HFFc6 (cell line): Measurements from ENCODE around the gene IMMP2L. TPM values are rescaled to one million over a fixed set of nuclear protein-coding genes. Genes with fewer than 3 reads are reported as not detected.

Experiments used
- DNase-seq: peaks from one replicate; pipeline ENCODE4 v3.0.0-alpha.2; 2018
- H3K27ac Mint-ChIP-seq: 2 replicates; pipeline ENCODE4 v1.8.0; 2020; ENCODE audit warnings: mild to moderate bottlenecking, mixed read lengths
- H3K27me3 Mint-ChIP-seq: 2 replicates; pipeline ENCODE4 v1.8.0; 2021; ENCODE audit warnings: mild to moderate bottlenecking, moderate library complexity, mixed read lengths; ENCODE audit not compliant: insufficient read depth
- H3K36me3 Mint-ChIP-seq: 2 replicates; pipeline ENCODE4 v1.8.0; 2021; ENCODE audit warnings: low read depth, mixed read lengths
- H3K4me1 Mint-ChIP-seq: 2 replicates; pipeline ENCODE4 v1.8.0; 2020; ENCODE audit warnings: low read depth, mixed read lengths
- H3K4me3 Mint-ChIP-seq: 2 replicates; pipeline ENCODE4 v1.8.0; 2020; ENCODE audit warnings: mild to moderate bottlenecking, moderate library complexity, mixed read lengths
- H3K9me3 Mint-ChIP-seq: 2 replicates; pipeline ENCODE4 v1.8.0; 2020; ENCODE audit warnings: mild to moderate bottlenecking, mixed read lengths
- total RNA-seq, 6 experiments: library from RNA; stranded (reverse); fragmentation: NEBNext Ultra II Directional; extraction: Animal tissue kit (Norgen Biotek cat#: 25700); gene quantifications; 2 replicates in 1 of 6; 3 replicates in 5 of 6; pipeline ENCODE4 v1.2.3, GENCODE V29; 2021
- TF ChIP-seq, protein P1 (sequence below): fragments of 200-600 bp; sonication (generic); IDR thresholded peaks from 2 replicates; pipeline ENCODE4 v1.5.0; 2021; ENCODE audit warnings: antibody characterized with exemption, mild to moderate bottlenecking

The IMMP2L gene
- total RNA-seq, 6 experiments from 2014 or later: 7.2 to 13.6 (median 10.1) TPM

DNA sequence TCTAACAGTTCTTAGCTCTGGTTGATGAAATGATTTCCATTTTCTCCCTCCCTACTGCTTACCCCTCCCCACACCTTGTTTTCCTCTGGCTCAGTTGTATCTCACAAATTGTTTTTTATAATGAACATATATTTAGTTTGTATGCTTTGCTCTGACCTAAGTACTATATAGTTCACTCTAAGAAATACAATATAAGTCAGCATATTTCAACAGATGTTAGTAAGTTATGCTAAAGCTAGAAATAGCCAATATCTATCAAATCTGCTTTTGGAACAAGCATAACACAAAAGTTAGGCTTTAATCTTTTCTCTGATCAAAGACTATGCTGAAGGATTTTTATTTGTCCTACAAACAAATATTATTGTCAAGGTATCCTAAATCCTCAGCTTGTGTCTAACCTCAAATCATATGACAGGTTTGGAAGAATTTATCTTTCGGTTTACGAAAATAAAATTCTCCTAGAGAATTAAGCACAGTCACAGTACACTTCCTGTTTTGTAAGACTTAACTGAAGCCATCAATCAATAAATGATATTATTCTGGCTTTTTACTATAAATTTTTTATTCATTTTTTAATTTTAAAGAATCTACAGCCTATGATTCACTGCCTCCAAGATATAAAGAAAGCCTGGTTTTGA lies 67.0 kb downstream of the IMMP2L start:
- Mint-ChIP-seq H3K4me3 (no peak overlapping the region), H3K27me3 (no peaks in the 10 kb centered on the region), H3K36me3 (peaks cover 5% of the 10 kb centered on the region), H3K9me3 (peaks cover 6% of the 10 kb centered on the region), H3K4me1 (peaks cover 26% of the 10 kb centered on the region), H3K27ac (no peak overlapping the region)
- TF ChIP-seq, protein P1, sequence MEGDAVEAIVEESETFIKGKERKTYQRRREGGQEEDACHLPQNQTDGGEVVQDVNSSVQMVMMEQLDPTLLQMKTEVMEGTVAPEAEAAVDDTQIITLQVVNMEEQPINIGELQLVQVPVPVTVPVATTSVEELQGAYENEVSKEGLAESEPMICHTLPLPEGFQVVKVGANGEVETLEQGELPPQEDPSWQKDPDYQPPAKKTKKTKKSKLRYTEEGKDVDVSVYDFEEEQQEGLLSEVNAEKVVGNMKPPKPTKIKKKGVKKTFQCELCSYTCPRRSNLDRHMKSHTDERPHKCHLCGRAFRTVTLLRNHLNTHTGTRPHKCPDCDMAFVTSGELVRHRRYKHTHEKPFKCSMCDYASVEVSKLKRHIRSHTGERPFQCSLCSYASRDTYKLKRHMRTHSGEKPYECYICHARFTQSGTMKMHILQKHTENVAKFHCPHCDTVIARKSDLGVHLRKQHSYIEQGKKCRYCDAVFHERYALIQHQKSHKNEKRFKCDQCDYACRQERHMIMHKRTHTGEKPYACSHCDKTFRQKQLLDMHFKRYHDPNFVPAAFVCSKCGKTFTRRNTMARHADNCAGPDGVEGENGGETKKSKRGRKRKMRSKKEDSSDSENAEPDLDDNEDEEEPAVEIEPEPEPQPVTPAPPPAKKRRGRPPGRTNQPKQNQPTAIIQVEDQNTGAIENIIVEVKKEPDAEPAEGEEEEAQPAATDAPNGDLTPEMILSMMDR: no peak
- no peak for DNase-seq

DNA sequence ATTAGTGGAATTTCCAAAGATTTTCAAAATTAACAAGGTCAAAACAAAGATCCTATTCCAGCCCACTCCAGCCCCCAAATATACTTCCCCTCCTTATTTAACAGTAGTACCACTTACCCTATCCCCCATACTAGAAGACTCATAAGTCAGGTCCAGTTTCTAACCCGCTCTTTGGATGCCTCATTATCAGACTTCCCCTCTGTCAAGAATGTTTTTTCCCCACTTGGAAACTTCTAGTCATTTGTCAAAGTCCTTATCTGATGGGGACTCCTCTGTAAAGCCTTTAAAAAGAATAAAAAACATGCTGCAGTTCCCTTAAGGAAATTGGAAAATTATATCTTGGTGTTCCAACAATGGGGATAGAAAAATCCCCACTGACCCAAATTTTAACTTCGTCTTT lies 70.1 kb downstream of the IMMP2L start:
- H3K4me3 Mint-ChIP-seq: no peak overlapping the region
- no peaks in the 10 kb centered on the region; the same call in 1 of the 2 replicates for H3K36me3 Mint-ChIP-seq
- DNase-seq: no peak
- no peaks in the 10 kb centered on the region for H3K9me3 Mint-ChIP-seq
- peaks cover 15% of the 10 kb centered on the region for H3K4me1 Mint-ChIP-seq
- no peaks in the 10 kb centered on the region for H3K27me3 Mint-ChIP-seq
- TF ChIP-seq, protein P1: no peak
- no peak overlapping the region for H3K27ac Mint-ChIP-seq

DNA sequence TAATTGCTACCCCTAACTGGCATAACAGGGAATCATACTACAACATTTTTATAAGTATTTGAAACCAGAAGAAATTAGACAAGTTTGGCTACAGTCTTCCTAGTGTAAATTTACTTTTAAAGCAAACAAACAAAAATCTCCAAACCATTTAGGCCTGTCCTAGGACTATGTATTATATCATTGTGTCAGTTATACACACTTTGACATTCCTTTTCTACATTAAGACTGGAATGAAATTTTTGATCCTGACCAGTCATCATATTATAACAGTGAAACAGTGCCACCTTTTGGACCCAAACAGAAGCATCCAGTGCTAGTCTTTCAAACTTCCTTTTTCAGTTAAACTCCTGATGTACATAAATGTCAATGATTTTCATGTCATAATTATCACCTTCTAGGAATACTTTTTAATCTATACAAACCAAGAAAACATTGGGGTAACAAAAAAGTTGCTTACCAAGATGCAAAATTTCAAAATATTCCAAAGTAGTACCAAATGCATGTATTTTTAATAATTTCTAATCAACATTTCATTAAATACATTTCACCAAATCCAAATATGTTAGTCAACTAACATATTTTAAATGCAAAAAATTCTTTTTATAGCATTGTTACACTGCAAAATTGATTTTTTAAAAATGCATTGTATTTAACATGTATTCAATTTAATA lies 75.7 kb downstream of the IMMP2L start:
- H3K27me3 Mint-ChIP-seq: no peaks in the 10 kb centered on the region
- peaks cover 35% of the 10 kb centered on the region for H3K4me1 Mint-ChIP-seq
- no peaks in the 10 kb centered on the region; the same call in 1 of the 2 replicates for H3K36me3 Mint-ChIP-seq
- no peak overlapping the region for H3K4me3 Mint-ChIP-seq
- no peak overlapping the region for H3K27ac Mint-ChIP-seq
- peak; percentile 48 for DNase-seq
- no peaks in the 10 kb centered on the region for H3K9me3 Mint-ChIP-seq
- TF ChIP-seq, protein P1: peak; percentile 87

DNA sequence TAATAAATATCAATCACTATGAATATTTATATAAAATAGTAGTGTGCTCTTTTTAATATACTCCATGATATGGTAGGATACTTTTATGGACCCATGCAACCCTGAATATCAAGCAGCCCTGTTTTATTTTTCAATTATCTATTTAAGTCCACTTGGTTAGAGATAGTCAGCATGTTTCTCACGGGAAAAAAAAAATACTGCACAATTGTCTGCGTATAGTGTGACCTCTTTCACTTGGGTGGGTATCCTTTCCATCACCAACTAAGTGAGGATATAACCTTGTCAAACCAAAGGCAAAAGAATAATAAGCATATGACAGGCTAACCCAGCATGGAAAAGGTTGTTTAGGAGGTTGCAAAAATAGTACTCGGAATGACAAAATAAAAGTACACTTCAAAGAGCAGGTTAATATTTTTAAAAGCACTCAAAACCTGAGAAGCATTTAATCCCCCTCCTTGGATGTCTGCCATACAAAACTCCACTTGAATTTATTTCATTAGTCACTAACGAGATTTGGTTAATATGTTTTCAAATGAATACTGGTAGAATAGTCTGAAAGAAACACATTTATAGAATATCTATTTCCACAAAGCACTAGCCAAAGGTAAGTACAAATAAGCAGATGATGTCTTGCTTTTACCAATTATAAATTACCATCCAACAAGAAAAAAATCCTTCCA lies 76.5 kb downstream of the IMMP2L start:
- no peaks in the 10 kb centered on the region; the same call in 1 of the 2 replicates for H3K36me3 Mint-ChIP-seq
- TF ChIP-seq, protein P1: no peak
- H3K4me1 Mint-ChIP-seq: peaks cover 35% of the 10 kb centered on the region
- no peak for DNase-seq
- H3K27ac Mint-ChIP-seq: no peak overlapping the region
- H3K27me3 Mint-ChIP-seq: no peaks in the 10 kb centered on the region
- H3K9me3 Mint-ChIP-seq: no peaks in the 10 kb centered on the region
- H3K4me3 Mint-ChIP-seq: no peak overlapping the region

DNA sequence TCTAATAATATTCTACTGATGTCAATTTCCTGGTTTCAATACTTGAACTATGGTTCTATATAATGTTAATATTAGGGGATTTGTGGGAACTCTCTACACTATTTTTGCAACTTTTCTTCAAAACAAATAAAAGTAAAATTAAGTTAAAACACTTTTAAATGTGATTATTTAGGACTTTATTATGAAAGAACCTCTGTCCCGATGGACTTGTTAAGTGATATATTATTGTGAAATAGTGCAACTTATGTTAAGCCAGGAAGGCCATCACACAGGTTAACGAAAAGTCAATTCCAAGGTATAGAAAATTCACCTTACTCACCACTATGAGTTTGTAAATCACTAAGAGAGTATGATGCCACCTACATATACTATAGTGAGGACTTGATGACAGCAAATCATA lies 79.2 kb downstream of the IMMP2L start:
- Mint-ChIP-seq H3K27me3 (peaks cover 2% of the 10 kb centered on the region; the same call in 1 of the 2 replicates), H3K9me3 (no peaks in the 10 kb centered on the region), H3K27ac (no peak overlapping the region), H3K36me3 (no peaks in the 10 kb centered on the region), H3K4me1 (peaks cover 30% of the 10 kb centered on the region), H3K4me3 (no peak overlapping the region)
- no peak for DNase-seq
- TF ChIP-seq, protein P1: no peak
